LNCaP clone FGC (cell line): Measurements from ENCODE around the gene SLC25A15.
A peak's percentile ranks its signal among the peaks of the same experiment; 100 is the strongest.

Source experiments
- DNase-seq: peaks from one replicate; pipeline ENCODE4 v3.0.0-alpha.2; 2011; ENCODE audit warnings: low read depth
- H3K4me3 ChIP-seq: 2 replicates; pipeline ENCODE4 v1.5.1; 2011; ENCODE audit warnings: mild to moderate bottlenecking, low read depth, low read length, control low read depth
- CTCF ChIP-seq: IDR thresholded peaks from 2 replicates; pipeline ENCODE4 v1.5.1; 2012; ENCODE audit warnings: mild to moderate bottlenecking; ENCODE audit not compliant: control insufficient read depth, insufficient read depth; ENCODE audit errors: extremely low read depth

The SLC25A15 gene

GRCh38 chr13:40764587-40765403 is 24.6 kb upstream of the SLC25A15 start:
- H3K4me3 ChIP-seq: no peak overlapping the region
- DNase-seq: peak; percentile 62
- TF ChIP-seq CTCF: no peak

GRCh38 chr13:40765602-40766001 is 23.8 kb upstream of the SLC25A15 start:
- no peak for DNase-seq
- H3K4me3 ChIP-seq: no peak overlapping the region
- TF ChIP-seq CTCF: no peak

- peak overlapping the region; percentile 96 for H3K4me3 ChIP-seq
- no peak for DNase-seq
- no peak for TF ChIP-seq CTCF
These were observed 19.4 kb upstream of the SLC25A15 start for GRCh38 chr13:40769970-40770369.

GRCh38 chr13:40770609-40770933 is 18.8 kb upstream of the SLC25A15 start:
- DNase-seq: no peak
- H3K4me3 ChIP-seq: peak overlapping the region; percentile 96

GRCh38 chr13:40770934-40771618 is 18.3 kb upstream of the SLC25A15 start, which contains the start of gene MRPS31:
Gene MRPS31 (minus strand): TSS chr13:40771190. CDS start chr13:40771136, 54 bp downstream.
- H3K4me3 ChIP-seq: peak within 1 kb of the TSS; percentile 96
- peak; percentile 88 for DNase-seq
- TF ChIP-seq CTCF: no peak; the same call in 1 of the 2 replicates

More at GRCh38 chr13:40770609-40770933, 18.8 kb upstream of the SLC25A15 start:
- TF ChIP-seq CTCF: no peak

GRCh38 chr13:40772765-40773473 is 16.5 kb upstream of the SLC25A15 start:
- TF ChIP-seq CTCF: no peak
- no peak overlapping the region for H3K4me3 ChIP-seq
- no peak for DNase-seq
